Ovary (tissue), 3 donors: ENCODE results near the gene PPP6R3.

Experiments
- POLR2A ChIP-seq: fragments of 450-650 bp; IDR thresholded peaks from one replicate; pipeline ENCODE4 v1.6.1; 2017; ENCODE audit warnings: antibody characterized with exemption, mild to moderate bottlenecking, moderate library complexity
- TF ChIP-seq, protein P1 (sequence below), 3 donors: fragments of 450-650 bp in 2 of 3; fragments of 200-600 bp in 1 of 3; IDR thresholded peaks; one replicate each; pipeline versions ENCODE4 v1.5.1 to v1.8.0; 2016 to 2022; ENCODE audit warnings: antibody characterized with exemption in 3 of 3, mild to moderate bottlenecking in 1 of 3
- donor health status: DM: no; HTN: no; CAD: no.

DNA sequence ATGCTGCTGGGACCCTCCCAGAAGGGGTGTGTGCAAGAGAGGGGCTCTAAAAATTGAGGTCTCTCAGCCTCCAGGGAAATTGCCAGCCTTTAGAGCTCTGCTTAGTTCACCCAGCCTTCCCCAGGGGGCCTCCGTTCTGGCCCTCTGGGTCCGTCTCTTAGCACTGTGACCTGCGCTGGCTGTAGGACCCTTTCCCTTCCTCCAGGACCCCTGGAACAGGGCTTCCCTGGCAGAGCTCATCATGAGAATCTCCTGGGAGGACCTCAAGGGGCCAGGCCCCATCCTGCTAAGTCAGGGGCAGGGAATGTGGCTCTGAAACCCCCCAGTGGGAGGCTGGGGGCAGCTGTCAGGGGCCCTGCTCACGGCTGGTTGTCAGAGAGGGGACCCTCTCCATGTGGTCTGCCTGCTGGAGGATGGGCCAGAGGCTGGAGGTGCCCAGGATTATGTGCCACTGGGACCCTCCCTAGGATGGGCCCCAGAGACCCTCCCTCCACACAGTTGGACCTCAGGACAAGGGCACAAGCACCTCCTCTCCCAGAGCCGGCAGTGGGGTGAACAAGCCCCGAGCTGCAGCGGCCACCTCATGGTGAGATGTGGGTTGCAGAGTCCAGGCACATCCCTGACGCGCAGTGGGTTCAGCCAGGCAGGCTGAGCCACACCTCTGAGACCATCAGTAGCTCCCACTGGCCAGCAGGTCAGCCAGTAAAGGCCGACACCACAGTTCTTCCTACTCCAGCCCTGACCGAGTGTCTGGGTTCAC, 196.6 kb downstream of the PPP6R3 start:
- TF ChIP-seq, protein P1, sequence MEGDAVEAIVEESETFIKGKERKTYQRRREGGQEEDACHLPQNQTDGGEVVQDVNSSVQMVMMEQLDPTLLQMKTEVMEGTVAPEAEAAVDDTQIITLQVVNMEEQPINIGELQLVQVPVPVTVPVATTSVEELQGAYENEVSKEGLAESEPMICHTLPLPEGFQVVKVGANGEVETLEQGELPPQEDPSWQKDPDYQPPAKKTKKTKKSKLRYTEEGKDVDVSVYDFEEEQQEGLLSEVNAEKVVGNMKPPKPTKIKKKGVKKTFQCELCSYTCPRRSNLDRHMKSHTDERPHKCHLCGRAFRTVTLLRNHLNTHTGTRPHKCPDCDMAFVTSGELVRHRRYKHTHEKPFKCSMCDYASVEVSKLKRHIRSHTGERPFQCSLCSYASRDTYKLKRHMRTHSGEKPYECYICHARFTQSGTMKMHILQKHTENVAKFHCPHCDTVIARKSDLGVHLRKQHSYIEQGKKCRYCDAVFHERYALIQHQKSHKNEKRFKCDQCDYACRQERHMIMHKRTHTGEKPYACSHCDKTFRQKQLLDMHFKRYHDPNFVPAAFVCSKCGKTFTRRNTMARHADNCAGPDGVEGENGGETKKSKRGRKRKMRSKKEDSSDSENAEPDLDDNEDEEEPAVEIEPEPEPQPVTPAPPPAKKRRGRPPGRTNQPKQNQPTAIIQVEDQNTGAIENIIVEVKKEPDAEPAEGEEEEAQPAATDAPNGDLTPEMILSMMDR (IDR thresholded peaks at IDR 0.05): no peak
- no peak for TF ChIP-seq POLR2A
